SW 1271 (cell line): Measurements from ENCODE around the gene MYO15A.

Source experiments
- DNase-seq, 2 experiments: peaks; one replicate each; lab custom pipeline; 2025; lab: John Stamatoyannopoulos, UW

The MYO15A gene

DNA sequence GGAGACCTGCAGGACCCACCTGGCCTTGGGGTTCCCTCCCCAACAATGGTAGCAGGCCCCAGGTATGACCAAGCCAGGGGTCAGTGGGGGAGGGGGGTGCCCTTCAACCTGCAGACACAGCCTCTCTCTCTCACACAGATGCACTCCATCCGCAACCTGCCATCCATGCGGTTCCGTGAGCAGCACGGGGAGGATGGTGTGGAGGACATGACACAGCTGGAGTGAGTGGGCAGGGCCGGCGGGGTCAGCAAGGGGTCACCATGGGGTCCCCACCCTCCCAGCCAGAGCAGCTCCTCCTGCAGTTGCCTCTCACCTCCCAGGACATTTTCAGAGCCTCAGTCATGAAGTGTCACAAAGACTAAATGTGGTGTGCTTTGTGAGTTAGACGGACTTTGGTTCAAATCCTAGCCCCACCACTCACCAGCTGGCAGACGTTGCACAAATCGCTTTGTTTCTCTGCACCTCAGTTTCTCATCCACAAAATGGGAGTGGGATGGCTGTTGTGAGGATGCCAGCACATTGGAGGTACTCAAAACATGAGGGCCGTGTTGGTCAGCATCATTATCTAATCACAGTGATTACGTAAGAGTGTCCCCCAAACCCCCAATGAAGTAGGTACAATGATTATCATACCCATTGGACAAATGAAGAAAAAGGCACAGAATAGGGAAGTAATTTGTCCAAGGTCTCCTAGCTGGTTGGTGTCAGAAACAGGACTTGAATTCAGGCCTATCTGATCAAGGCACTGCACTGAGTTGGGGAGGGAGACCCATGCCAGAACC is 16.0 kb downstream of the MYO15A start:
- no peak for DNase-seq

GRCh38 chr17:18129041-18129502 is 20.5 kb downstream of the MYO15A start:
- DNase-seq: peak in 1 of 2 experiments; percentile 18

GRCh38 chr17:18132711-18133110 is 24.2 kb downstream of the MYO15A start:
- no peak for DNase-seq

- no peak for DNase-seq
Observed at GRCh38 chr17:18136357-18136756, 27.8 kb downstream of the MYO15A start.

DNA sequence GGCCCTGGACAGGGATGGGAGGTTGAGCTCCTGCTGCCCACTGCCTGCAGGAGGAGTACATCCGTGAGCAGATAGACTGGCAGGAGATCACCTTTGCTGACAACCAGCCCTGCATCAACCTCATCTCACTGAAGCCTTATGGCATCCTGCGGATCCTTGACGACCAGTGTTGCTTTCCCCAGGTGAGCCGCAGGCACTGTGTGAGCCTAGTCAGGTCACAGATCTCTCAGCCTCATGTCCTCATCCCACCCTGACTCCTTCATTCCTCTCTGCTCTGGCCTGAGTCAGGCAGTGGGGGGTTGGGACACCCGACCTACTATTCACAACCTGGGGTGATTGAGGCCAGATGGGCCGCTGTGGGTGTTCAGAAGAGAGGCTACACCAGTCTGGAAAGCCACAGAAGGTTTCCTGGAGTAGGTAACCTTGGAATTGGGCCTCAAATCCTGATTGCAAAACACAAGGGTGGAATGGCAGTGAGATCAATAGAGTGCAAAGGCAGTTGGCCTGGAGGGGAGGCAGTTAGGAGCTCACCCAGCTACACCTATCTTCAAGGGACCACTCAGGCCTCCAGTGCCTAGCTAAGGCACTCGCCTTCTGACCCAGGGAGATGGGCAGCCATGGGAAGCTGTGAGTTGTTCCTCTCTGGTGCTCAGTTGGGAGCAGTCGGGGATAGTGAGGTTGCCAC is 29.7 kb downstream of the MYO15A start:
- DNase-seq: no peak

- DNase-seq: no peak
Observed at GRCh38 chr17:18139092-18139491, 30.5 kb downstream of the MYO15A start.

- DNase-seq: no peak
Observed at GRCh38 chr17:18139498-18139897, 30.9 kb downstream of the MYO15A start.

- peak in 1 of 2 experiments; percentile 44 for DNase-seq
Observed at GRCh38 chr17:18139949-18140348, 31.4 kb downstream of the MYO15A start.

DNA sequence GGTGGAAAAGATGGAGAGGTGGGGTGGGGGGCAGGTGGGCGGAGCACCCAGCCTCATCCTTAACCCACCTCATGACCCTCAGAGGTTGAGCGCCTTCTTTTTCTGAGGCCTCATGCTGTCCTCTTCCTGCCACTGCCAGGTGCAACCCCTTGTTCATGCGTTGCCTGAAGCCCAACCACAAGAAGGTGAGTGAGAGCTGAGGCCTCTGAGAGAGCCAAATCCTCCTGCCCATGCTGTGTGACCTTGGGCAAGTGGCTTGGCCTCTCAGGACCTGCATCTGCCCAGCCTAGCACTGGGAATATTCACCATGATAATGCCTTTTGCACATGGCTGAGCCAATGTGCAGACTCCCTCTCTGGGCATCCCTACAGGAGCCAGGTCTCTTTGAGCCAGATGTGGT is 32.1 kb downstream of the MYO15A start:
- DNase-seq: no peak

GRCh38 chr17:18141210-18141803 is 32.8 kb downstream of the MYO15A start:
- DNase-seq: peak in 1 of 2 experiments; percentile 79

DNA sequence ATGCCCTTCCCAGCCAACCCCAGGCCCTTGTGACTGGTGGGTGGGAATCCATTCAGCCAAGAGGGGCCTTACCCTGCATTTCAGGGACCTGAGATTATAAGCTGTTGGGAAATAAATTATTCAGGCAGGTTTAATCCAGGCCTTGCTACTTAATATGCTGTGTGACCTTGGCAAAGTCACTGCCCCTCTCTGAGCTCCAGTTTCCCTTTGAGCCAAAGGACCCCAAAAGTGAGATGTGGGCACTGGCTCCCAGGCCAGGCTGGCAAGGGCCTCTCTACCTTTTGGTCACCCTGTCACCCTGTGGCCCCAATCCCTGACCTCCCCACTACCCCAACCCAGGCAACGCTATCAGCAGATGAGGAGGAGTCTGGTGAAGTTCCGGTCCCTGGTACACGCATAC is 33.9 kb downstream of the MYO15A start:
- DNase-seq: no peak

DNA sequence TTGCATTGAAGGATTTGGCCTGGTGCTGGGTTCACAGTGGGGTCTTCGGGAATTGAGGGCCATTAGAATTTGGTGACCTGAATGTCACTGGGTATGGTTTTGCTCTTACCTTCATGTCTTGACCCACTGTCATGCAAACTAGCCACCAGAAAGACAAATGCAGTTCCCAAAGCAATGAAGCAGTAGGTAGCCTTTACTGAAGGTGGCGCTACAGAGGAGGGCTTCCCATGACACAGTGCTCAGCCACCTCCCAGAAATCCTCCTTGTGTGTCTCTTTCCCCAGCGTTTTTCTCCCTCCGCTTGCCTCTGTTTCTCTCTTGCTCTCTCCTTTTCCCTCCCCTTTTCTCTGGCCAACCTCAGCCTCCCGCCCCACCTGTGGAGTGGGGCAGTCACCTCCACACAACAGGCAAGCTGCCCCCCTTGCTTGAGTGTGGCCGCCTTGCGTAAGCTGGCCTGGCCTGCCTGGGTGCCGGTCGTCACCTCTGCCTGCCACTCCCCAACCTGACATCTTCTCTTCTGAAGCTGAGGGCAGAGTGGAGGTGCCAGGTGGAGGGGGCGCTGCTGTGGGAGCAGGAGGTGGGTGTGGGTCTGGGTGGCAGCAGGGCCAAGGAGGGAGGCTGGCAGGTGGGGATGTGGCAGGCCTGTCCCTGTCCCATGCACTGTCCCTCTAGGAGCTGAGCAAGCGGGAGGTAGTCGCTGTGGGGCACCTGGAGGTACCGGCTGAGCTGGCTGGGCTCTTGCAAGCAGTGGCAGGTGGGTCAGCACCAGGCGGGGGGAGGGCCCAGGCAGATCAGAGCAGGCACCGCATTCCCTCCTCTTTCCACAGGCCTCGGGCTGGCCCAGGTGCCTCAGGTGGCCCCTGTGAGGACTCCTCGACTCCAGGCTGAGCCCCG is 34.7 kb downstream of the MYO15A start:
- DNase-seq: peak in 1 of 2 experiments; percentile 30

DNA sequence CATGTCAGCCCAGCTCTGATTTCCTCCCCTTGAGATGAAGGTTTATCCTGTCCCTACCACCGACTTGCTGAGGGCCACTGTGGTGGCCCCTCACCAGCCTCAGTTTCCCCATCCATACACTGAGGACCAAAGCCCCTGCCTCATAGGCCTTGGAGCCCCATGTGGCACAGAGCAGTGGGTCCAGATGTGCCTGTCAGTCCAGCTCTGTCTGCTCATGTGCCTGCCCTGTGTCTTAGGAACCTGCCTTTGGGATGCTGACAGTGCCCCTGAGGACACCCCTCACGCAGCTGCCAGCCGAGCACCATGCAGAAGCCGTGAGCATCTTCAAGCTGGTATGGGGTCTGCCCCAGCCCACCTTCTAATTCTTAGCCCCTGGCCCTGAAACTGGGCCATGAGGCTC is 35.7 kb downstream of the MYO15A start:
- DNase-seq: no peak

DNA sequence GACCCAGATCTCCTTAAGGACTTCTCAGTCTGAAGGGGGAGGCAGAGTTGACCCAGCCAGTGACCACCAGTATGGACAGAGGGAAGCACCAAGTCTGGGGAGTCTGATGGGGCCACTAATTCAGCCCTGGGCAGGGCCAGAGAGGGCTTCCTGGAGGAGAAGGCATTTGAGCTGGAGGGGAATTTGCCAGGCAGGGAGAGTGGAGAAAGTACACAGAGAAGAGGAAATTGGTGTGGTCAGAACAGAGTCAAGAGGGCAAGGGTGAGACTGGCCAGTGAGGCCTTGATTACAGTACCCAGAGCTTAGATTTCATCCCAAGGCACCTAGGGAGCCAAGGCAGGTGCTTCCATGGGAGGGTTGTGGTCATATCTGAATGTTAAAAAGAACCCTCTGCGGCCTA is 36.3 kb downstream of the MYO15A start:
- DNase-seq: no peak

DNA sequence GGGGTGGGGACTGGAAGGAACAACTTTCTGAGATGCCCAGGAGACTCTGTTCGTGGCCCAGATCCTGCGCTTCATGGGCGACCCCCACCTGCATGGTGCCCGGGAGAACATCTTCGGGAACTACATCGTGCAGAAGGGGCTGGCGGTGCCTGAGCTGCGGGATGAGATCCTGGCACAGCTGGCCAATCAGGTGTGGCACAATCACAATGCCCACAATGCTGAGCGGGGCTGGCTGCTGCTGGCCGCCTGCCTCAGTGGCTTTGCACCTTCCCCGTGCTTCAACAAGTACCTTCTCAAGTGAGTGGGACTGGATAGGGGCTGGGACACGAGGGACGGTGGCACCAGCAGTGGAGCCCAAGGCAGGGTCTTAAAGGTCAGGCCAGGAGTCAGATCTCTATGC is 37.3 kb downstream of the MYO15A start:
- no peak for DNase-seq

DNA sequence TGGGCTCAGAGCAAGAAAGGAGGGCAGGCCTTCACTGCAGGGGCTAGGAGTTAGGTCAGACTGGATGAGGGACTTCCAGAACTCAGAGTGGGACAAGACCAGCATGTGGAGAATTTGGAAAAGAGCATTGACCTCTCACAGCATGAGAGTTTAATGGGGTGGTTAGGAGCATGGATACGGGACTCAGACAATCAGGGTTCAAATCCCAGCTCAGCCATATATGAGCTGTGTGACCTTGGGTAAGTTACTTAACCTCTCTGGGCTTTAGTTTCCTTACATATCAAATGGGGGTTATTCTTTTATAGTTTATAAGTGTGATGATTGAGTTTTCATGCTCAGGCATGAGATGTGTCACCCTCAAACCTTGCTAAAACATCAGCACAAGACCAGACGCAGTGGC is 37.7 kb downstream of the MYO15A start:
- DNase-seq: no peak

DNA sequence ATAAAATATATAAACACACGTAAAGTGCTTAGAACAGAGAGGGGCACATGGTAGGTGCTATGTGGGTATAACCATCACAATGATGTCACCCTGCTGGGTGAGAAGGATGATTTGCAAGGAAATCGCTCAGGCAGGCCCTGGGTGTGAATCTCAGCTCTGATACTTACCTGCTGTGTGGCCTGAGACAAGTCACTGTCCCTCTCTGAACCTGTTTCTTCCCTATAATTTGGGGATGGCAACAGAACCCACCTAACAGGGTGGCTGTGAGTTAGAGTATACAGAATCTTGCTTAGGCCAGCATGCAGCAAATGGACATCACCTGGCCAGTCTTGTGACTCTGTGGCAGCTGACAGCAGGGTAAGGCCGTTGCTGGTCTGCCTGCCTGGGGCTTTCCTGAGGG is 38.4 kb downstream of the MYO15A start:
- no peak for DNase-seq

- no peak for DNase-seq
Observed at GRCh38 chr17:18148586-18148985, 40.0 kb downstream of the MYO15A start.

DNA sequence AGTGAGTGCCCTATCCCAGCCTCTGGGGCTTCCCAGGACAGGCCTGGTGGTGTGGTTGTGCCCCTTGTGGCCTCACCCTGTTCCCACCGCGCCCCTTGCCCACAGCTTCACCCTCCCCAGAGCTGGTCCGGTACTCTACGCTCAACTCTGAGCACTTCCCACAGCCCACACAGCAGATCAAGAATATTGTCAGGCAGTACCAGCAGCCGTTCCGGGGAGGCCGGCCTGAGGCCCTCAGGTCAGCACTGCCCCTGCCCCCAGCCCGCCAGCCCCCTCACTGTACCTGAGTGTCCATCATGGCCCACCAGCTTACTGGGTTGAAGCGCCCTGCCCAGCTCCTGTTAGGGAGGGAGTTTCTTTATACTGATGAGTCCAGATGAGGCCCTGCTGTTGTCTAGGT is 42.7 kb downstream of the MYO15A start:
- no peak for DNase-seq

GRCh38 chr17:18155179-18155578 is 46.6 kb downstream of the MYO15A start:
- DNase-seq: no peak

- DNase-seq: no peak
Observed at GRCh38 chr17:18156171-18156975, 47.8 kb downstream of the MYO15A start.
